ENCODE data around the gene KIAA0408. TPM values are rescaled to one million over a fixed set of nuclear protein-coding genes. Genes with fewer than 3 reads are reported as not detected.

Gene KIAA0408
- total RNA-seq, 1 experiment from 2014 or later: 0.04 TPM

GRCh38 chr6:127441881-127442280 is 17.3 kb downstream of the KIAA0408 start:
- Histone ChIP-seq H3K9me3 (ENCODE audit: low read length) (no peaks in the 10 kb centered on the region), H3K9me2 (replicated peaks; ENCODE audit: low read length) (no peaks in the 10 kb centered on the region), H3K4me3 (ENCODE audit: low read length) (no peak overlapping the region), H3K9ac (ENCODE audit: low read length) (no peak overlapping the region), H3K79me2 (ENCODE audit: low read length) (no peaks in the 10 kb centered on the region), H4K20me1 (ENCODE audit: low read length) (no peaks in the 10 kb centered on the region), H3K27ac (ENCODE audit: low read length) (no peak overlapping the region), H3K27me3 (ENCODE audit: low read length) (peaks cover 9% of the 10 kb centered on the region; the same call in 1 of the 2 replicates), H2AFZ (ENCODE audit: low read length) (no peak overlapping the region), H3K36me3 (ENCODE audit: low read depth, low read length) (no peaks in the 10 kb centered on the region), H3K4me1 (ENCODE audit: insufficient read depth, low read length) (no peaks in the 10 kb centered on the region), H3K4me2 (ENCODE audit: low read length) (no peak overlapping the region), H3F3A (ENCODE audit: low read length, unreplicated experiment) (no peaks in the 10 kb centered on the region)
- ChIA-PET CTCF (no interaction called here), POLR2A (ENCODE audit: unreplicated experiment) (no interaction called here)
- ATAC-seq (no peak), DNase-seq (no peak)
- TF ChIP-seq EZH2 (IDR thresholded peaks at IDR 0.05; ENCODE audit: low read length, unreplicated experiment) (no peak), EZH2phosphoT487 (IDR thresholded peaks at IDR 0.05; ENCODE audit: borderline replicate concordance, low read length) (no peak), CTCF (conservative IDR thresholded peaks at IDR 0.05; ENCODE audit: low read depth, low read length) (no peak)
- intact Hi-C loops (cut with micrococcal nuclease): no loop called here
- no TSS peak for BruUV-seq (replicated peaks)

- POLR2A ChIA-PET (ENCODE audit: unreplicated experiment): no interaction called here
- intact Hi-C loops (cut with micrococcal nuclease): no loop called here
- H3K9me3 ChIP-seq (ENCODE audit: low read length): no peaks in the 10 kb centered on the region
- ATAC-seq (no peak), DNase-seq (no peak)
- peaks cover 3% of the 10 kb centered on the region; the same call in 1 of the 2 replicates for H3K27me3 ChIP-seq (ENCODE audit: low read length)
- no peaks in the 10 kb centered on the region for H3K36me3 ChIP-seq (ENCODE audit: low read depth, low read length)
- H4K20me1 ChIP-seq (ENCODE audit: low read length): no peaks in the 10 kb centered on the region
- no peaks in the 10 kb centered on the region for H3K79me2 ChIP-seq (ENCODE audit: low read length)
- H3K4me2 ChIP-seq (ENCODE audit: low read length): no peak overlapping the region
- no peaks in the 10 kb centered on the region for H3F3A ChIP-seq (ENCODE audit: low read length, unreplicated experiment)
- H3K4me3 ChIP-seq (ENCODE audit: low read length): no peak overlapping the region
- TF ChIP-seq CTCF (conservative IDR thresholded peaks at IDR 0.05; ENCODE audit: low read depth, low read length) (no peak), EZH2 (IDR thresholded peaks at IDR 0.05; ENCODE audit: low read length, unreplicated experiment) (no peak), EZH2phosphoT487 (IDR thresholded peaks at IDR 0.05; ENCODE audit: borderline replicate concordance, low read length) (no peak)
- no peak overlapping the region for H3K27ac ChIP-seq (ENCODE audit: low read length)
- no peak overlapping the region for H2AFZ ChIP-seq (ENCODE audit: low read length)
- no TSS peak for BruUV-seq (replicated peaks)
- H3K9me2 ChIP-seq (replicated peaks; ENCODE audit: low read length): no peaks in the 10 kb centered on the region
- CTCF ChIA-PET: no interaction called here
- H3K4me1 ChIP-seq (ENCODE audit: insufficient read depth, low read length): no peaks in the 10 kb centered on the region
- no peak overlapping the region for H3K9ac ChIP-seq (ENCODE audit: low read length)
Observed at GRCh38 chr6:127439718-127440117, 19.5 kb downstream of the KIAA0408 start.

- H3K27ac ChIP-seq (ENCODE audit: low read length): no peak overlapping the region
- ChIA-PET POLR2A (ENCODE audit: unreplicated experiment) (no interaction called here), CTCF (no interaction called here)
- H3K36me3 ChIP-seq (ENCODE audit: low read depth, low read length): no peaks in the 10 kb centered on the region
- intact Hi-C loops (cut with micrococcal nuclease): no loop called here
- BruUV-seq (replicated peaks): no TSS peak
- H3K4me1 ChIP-seq (ENCODE audit: insufficient read depth, low read length): no peaks in the 10 kb centered on the region
- no peak for TF ChIP-seq EZH2phosphoT487 (IDR thresholded peaks at IDR 0.05; ENCODE audit: borderline replicate concordance, low read length)
- no peak for TF ChIP-seq CTCF (conservative IDR thresholded peaks at IDR 0.05; ENCODE audit: low read depth, low read length)
- TF ChIP-seq EZH2 (IDR thresholded peaks at IDR 0.05; ENCODE audit: low read length, unreplicated experiment): no peak
- no peaks in the 10 kb centered on the region for H3K9me2 ChIP-seq (replicated peaks; ENCODE audit: low read length)
- DNase-seq (no peak), ATAC-seq (no peak)
- H3F3A ChIP-seq (ENCODE audit: low read length, unreplicated experiment): no peaks in the 10 kb centered on the region
- H4K20me1 ChIP-seq (ENCODE audit: low read length): no peaks in the 10 kb centered on the region
- no peak overlapping the region for H3K4me2 ChIP-seq (ENCODE audit: low read length)
- H3K9me3 ChIP-seq (ENCODE audit: low read length): no peaks in the 10 kb centered on the region
- no peaks in the 10 kb centered on the region for H3K27me3 ChIP-seq (ENCODE audit: low read length)
- no peaks in the 10 kb centered on the region for H3K79me2 ChIP-seq (ENCODE audit: low read length)
- no peak overlapping the region for H2AFZ ChIP-seq (ENCODE audit: low read length)
- no peak overlapping the region for H3K9ac ChIP-seq (ENCODE audit: low read length)
- no peak overlapping the region for H3K4me3 ChIP-seq (ENCODE audit: low read length)
Observed at GRCh38 chr6:127436578-127437110, 22.5 kb downstream of the KIAA0408 start.
